Measurements from ENCODE around the gene PABPC3. TPM values are rescaled to one million over a fixed set of nuclear protein-coding genes. Genes with fewer than 3 reads are reported as not detected.

The PABPC3 gene
- total RNA-seq, 1 donor from 2014 or later = 0.23 TPM

- no peak overlapping the region for H3K4me3 ChIP-seq (ENCODE audit: low read depth, low read length)
- no peak for TF ChIP-seq CTCF (conservative IDR thresholded peaks at IDR 0.05; ENCODE audit: low read depth, low read length)
- DNase-seq (ENCODE audit: low read depth) = no peak
These were observed 33.5 kb upstream of the PABPC3 start for GRCh38 chr13:25062479-25062878.

- TF ChIP-seq CTCF (conservative IDR thresholded peaks at IDR 0.05; ENCODE audit: low read depth, low read length) = no peak
- H3K4me3 ChIP-seq (ENCODE audit: low read depth, low read length) = no peak overlapping the region
- DNase-seq (ENCODE audit: low read depth) = no peak
These were observed 31.5 kb upstream of the PABPC3 start for GRCh38 chr13:25064396-25064795.

GRCh38 chr13:25065974-25066770 is 29.8 kb upstream of the PABPC3 start:
- no peak for TF ChIP-seq CTCF (conservative IDR thresholded peaks at IDR 0.05; ENCODE audit: low read depth, low read length)
- no peak for DNase-seq (ENCODE audit: low read depth)
- no peak overlapping the region for H3K4me3 ChIP-seq (ENCODE audit: low read depth, low read length)

- TF ChIP-seq CTCF (conservative IDR thresholded peaks at IDR 0.05; ENCODE audit: low read depth, low read length) = no peak
- DNase-seq (ENCODE audit: low read depth) = no peak
- no peak overlapping the region for H3K4me3 ChIP-seq (ENCODE audit: low read depth, low read length)
These were observed 28.9 kb upstream of the PABPC3 start for GRCh38 chr13:25067064-25067463.

- H3K4me3 ChIP-seq (ENCODE audit: low read depth, low read length) = no peak overlapping the region
- DNase-seq (ENCODE audit: low read depth) = no peak
- TF ChIP-seq CTCF (conservative IDR thresholded peaks at IDR 0.05; ENCODE audit: low read depth, low read length) = no peak
These were observed 27.1 kb upstream of the PABPC3 start for GRCh38 chr13:25068810-25069209.

GRCh38 chr13:25069236-25069635 is 26.7 kb upstream of the PABPC3 start:
- no peak overlapping the region for H3K4me3 ChIP-seq (ENCODE audit: low read depth, low read length)
- no peak for DNase-seq (ENCODE audit: low read depth)
- TF ChIP-seq CTCF (conservative IDR thresholded peaks at IDR 0.05; ENCODE audit: low read depth, low read length) = no peak

GRCh38 chr13:25069911-25070310 is 26.0 kb upstream of the PABPC3 start:
- TF ChIP-seq CTCF (conservative IDR thresholded peaks at IDR 0.05; ENCODE audit: low read depth, low read length) = no peak
- H3K4me3 ChIP-seq (ENCODE audit: low read depth, low read length) = no peak overlapping the region
- no peak for DNase-seq (ENCODE audit: low read depth)

Data from epithelial cell of proximal tubule (primary cell).